K562 (cell line): ENCODE measurements around the gene TCF4. TPM values are rescaled to one million over a fixed set of nuclear protein-coding genes. Genes with fewer than 3 reads are reported as not detected.

Experiments
- CBFA2T3 ChIP-seq: fragments of 450-650 bp; IDR thresholded peaks from 2 replicates; pipeline ENCODE4 v1.6.1; 2017
- MCM5 ChIP-seq: fragments of 450-650 bp; IDR thresholded peaks from 2 replicates; pipeline ENCODE4 v1.6.1; 2016; ENCODE audit warnings: low read depth
- STAT5B ChIP-seq: fragments of 250-450 bp; sonication (Bioruptor Pico); IDR thresholded peaks from 2 replicates; pipeline ENCODE4 v1.8.0; 2021; ENCODE audit warnings: mild to moderate bottlenecking, inconsistent platforms
- ZNF586 ChIP-seq: fragments of 450-650 bp; formaldehyde crosslinking; conservative IDR thresholded peaks from 2 replicates; pipeline ENCODE4 v1.4.0; 2020; ENCODE audit warnings: mild to moderate bottlenecking, moderate library complexity
- polyA plus RNA-seq, 8 experiments: library from polyadenylated mRNA; depleted of rRNA in 4 of 8; stranded (reverse) in 5 of 8; unstranded in 3 of 8; fragments of >200 nt; fragmentation: Nextera tagmentation in 2 of 8; fragmentation: Illumina TruSeq in 1 of 8; extraction: Ambion mirVana in 2 of 8; extraction: Trizol in 1 of 8; gene quantifications; 2 replicates each; pipeline versions ENCODE4 v1.2.1 to v1.2.3, GENCODE V29; 2011 to 2014; ENCODE audit warnings: inconsistent platforms in 1 of 8, missing spikeins in 1 of 8
- total RNA-seq, 7 experiments: library from RNA; depleted of rRNA in 6 of 7; stranded (reverse); fragments of >200 nt in 6 of 7; fragmentation: Illumina TruSeq in 2 of 7; extraction: Trizol in 2 of 7; gene quantifications; 2 replicates each; pipeline versions ENCODE4 v1.2.1 to v1.2.3, GENCODE V29; 2011 to 2021; ENCODE audit warnings: low replicate concordance in 1 of 7
- TF ChIP-seq, protein P1 (sequence below): fragments of 200-600 bp; sonication (generic); IDR thresholded peaks from one replicate; pipeline ENCODE4 v1.6.1; 2012; ENCODE audit warnings: mild to moderate bottlenecking, low read depth, low read length, inconsistent platforms
- TF ChIP-seq, protein P2 (sequence below): fragments of 250-450 bp; sonication (Bioruptor Pico); IDR thresholded peaks from 2 replicates; pipeline ENCODE4 v1.5.0; 2020; ENCODE audit warnings: mild to moderate bottlenecking

Gene TCF4
- total and polyA plus RNA-seq, 9 of the 15 experiments (the other 6 are each of a cell fraction or from before 2014, with no cell fraction given): 4.8 to 24.7 (median 15.2) TPM

DNA sequence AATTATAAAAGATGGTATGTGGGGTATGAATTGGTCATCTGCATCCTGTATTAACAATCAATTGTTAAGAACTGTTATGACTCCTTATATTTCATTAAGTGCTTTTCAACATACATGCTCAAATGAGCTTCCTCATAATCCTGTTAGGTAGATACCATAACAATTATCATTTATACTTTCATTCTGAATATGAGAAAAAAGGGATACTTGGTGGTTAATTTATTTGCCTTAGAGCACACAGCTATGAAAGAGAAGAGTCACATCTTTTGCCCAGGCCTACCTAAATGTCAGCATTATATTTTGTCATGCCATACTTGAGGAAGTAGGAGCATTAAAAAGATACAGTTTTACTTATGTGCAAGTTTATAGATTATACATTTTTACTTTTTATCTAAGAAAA is 169.6 kb downstream of the TCF4 start (continued):
- TF ChIP-seq, protein P1, sequence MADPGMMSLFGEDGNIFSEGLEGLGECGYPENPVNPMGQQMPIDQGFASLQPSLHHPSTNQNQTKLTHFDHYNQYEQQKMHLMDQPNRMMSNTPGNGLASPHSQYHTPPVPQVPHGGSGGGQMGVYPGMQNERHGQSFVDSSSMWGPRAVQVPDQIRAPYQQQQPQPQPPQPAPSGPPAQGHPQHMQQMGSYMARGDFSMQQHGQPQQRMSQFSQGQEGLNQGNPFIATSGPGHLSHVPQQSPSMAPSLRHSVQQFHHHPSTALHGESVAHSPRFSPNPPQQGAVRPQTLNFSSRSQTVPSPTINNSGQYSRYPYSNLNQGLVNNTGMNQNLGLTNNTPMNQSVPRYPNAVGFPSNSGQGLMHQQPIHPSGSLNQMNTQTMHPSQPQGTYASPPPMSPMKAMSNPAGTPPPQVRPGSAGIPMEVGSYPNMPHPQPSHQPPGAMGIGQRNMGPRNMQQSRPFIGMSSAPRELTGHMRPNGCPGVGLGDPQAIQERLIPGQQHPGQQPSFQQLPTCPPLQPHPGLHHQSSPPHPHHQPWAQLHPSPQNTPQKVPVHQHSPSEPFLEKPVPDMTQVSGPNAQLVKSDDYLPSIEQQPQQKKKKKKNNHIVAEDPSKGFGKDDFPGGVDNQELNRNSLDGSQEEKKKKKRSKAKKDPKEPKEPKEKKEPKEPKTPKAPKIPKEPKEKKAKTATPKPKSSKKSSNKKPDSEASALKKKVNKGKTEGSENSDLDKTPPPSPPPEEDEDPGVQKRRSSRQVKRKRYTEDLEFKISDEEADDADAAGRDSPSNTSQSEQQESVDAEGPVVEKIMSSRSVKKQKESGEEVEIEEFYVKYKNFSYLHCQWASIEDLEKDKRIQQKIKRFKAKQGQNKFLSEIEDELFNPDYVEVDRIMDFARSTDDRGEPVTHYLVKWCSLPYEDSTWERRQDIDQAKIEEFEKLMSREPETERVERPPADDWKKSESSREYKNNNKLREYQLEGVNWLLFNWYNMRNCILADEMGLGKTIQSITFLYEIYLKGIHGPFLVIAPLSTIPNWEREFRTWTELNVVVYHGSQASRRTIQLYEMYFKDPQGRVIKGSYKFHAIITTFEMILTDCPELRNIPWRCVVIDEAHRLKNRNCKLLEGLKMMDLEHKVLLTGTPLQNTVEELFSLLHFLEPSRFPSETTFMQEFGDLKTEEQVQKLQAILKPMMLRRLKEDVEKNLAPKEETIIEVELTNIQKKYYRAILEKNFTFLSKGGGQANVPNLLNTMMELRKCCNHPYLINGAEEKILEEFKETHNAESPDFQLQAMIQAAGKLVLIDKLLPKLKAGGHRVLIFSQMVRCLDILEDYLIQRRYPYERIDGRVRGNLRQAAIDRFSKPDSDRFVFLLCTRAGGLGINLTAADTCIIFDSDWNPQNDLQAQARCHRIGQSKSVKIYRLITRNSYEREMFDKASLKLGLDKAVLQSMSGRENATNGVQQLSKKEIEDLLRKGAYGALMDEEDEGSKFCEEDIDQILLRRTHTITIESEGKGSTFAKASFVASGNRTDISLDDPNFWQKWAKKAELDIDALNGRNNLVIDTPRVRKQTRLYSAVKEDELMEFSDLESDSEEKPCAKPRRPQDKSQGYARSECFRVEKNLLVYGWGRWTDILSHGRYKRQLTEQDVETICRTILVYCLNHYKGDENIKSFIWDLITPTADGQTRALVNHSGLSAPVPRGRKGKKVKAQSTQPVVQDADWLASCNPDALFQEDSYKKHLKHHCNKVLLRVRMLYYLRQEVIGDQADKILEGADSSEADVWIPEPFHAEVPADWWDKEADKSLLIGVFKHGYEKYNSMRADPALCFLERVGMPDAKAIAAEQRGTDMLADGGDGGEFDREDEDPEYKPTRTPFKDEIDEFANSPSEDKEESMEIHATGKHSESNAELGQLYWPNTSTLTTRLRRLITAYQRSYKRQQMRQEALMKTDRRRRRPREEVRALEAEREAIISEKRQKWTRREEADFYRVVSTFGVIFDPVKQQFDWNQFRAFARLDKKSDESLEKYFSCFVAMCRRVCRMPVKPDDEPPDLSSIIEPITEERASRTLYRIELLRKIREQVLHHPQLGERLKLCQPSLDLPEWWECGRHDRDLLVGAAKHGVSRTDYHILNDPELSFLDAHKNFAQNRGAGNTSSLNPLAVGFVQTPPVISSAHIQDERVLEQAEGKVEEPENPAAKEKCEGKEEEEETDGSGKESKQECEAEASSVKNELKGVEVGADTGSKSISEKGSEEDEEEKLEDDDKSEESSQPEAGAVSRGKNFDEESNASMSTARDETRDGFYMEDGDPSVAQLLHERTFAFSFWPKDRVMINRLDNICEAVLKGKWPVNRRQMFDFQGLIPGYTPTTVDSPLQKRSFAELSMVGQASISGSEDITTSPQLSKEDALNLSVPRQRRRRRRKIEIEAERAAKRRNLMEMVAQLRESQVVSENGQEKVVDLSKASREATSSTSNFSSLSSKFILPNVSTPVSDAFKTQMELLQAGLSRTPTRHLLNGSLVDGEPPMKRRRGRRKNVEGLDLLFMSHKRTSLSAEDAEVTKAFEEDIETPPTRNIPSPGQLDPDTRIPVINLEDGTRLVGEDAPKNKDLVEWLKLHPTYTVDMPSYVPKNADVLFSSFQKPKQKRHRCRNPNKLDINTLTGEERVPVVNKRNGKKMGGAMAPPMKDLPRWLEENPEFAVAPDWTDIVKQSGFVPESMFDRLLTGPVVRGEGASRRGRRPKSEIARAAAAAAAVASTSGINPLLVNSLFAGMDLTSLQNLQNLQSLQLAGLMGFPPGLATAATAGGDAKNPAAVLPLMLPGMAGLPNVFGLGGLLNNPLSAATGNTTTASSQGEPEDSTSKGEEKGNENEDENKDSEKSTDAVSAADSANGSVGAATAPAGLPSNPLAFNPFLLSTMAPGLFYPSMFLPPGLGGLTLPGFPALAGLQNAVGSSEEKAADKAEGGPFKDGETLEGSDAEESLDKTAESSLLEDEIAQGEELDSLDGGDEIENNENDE: no peak
- TF ChIP-seq CBFA2T3: no peak
- no peak for TF ChIP-seq ZNF586 (CRISPR knock-in tag)
- TF ChIP-seq MCM5: no peak
- TF ChIP-seq, protein P2, sequence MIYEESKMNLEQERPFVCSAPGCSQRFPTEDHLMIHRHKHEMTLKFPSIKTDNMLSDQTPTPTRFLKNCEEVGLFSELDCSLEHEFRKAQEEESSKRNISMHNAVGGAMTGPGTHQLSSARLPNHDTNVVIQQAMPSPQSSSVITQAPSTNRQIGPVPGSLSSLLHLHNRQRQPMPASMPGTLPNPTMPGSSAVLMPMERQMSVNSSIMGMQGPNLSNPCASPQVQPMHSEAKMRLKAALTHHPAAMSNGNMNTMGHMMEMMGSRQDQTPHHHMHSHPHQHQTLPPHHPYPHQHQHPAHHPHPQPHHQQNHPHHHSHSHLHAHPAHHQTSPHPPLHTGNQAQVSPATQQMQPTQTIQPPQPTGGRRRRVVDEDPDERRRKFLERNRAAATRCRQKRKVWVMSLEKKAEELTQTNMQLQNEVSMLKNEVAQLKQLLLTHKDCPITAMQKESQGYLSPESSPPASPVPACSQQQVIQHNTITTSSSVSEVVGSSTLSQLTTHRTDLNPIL (CRISPR knock-in tag): no peak
- no peak for TF ChIP-seq STAT5B (CRISPR knock-in tag)
